Measurements from ENCODE around the gene LRP1B.
"Not testable (repeated sequence)": the region's sequence is repeated elsewhere in the genome, so short reads cannot be mapped to it uniquely, and the experiment has no call there.

Gene LRP1B

DNA sequence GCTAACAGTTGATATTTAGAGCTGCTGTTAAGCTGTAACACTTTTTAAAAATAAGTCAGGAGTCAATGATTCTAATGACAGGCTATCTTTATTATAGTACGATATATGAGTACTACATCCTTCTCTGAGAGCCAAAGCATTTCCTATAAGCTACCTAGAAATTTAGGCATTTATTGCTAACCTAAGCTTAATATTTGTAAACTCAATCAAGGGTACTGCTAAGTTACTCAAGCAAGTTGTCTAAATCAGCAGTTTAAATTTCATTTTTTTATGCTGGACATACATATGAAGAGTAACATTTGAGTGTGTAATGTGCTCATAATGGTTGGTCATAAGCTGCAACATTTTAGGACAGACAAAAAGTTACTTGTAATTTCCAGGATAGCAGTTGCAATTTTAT is 1774.1 kb downstream of the LRP1B start:
- DNase-seq: no peak

DNA sequence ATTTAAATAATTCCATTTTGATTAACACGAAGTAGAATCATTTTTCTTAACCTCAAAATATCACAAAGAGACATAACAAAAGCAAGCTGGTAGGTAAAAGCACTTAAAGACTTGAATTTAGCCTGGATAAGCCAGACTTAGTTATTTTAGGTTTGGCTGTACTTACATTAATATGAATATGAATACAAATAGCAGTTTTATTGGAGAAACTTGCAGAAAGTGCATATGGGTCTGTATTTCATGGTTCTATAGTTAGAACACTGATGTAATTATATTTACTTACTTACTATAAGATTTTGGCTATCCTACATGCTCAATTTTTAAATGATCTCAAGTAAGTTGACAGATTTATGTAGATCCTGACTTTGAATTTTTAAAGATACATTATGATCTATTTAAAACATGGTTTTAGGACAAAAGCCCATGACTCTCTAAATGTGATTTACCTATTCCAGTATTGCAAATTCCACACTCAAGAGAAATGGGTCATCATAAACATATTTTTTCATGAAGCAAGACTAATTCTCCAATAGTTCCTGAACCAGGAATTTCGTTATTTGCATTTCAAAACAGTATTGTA is 1775.2 kb downstream of the LRP1B start:
- DNase-seq: no peak

GRCh38 chr2:140354544-140354943 is 1776.3 kb downstream of the LRP1B start:
- DNase-seq: no peak

GRCh38 chr2:140353541-140353940 is 1777.3 kb downstream of the LRP1B start:
- DNase-seq: no peak

DNA sequence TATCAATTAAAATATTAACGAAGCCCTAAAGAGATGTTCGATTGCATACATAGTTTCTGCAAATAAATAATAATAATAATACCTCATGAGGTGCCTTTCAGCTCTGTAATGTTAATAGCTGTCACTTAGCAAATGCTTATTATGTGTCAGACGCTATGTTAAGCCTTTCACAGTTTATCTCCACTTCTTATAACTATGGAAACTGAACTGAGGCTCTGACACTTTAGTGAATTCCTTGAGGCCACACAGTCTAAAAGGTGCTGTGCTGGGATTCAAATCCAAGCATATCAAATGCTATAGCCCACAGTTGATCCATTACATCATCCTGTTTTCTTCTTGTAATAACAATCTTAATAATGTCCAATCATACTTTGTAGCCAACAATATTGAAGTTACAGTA is 1779.1 kb downstream of the LRP1B start:
- no peak for DNase-seq

DNA sequence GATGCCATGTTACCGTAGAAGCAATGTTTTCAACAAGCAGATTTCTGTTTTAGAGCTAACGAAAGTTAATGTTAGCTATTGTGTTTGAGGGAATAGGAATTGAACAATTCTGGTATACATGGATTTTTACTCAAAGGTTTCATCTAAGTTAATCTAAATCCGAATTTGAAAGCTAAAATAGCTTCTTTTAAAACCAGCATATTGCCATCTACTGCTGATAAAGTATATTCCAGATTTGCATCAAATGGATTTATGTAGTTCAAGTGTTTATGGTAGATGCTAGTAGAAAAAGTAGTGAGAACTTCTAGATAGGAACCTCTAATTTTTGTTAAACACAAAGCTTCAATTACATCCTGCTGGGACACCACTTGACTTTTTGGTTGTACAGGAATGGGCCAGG is 1781.1 kb downstream of the LRP1B start:
- DNase-seq: no peak

GRCh38 chr2:140348826-140349225 is 1782.0 kb downstream of the LRP1B start:
- no peak for DNase-seq

DNA sequence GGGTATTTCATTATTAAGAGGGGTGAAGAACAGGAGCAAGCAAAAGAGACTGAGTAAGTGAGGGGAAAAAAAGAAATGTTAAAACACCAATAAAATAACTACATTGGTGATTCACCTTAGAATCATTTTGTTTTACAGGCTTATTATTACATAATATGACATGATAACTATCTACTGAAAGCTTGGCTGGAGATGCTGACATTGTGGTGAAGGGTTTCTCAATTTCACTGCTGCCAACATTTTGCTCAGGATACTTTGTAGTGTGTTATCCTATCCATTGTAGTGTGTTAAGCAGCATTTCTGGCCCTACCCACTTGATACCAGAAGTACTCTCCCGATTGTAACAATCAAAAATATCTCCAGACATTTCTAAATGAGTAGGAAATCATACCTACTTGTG is 1786.0 kb downstream of the LRP1B start:
- DNase-seq: no peak

- not testable (repeated sequence) for DNase-seq
These were observed 1786.5 kb downstream of the LRP1B start for GRCh38 chr2:140344266-140344665.

DNA sequence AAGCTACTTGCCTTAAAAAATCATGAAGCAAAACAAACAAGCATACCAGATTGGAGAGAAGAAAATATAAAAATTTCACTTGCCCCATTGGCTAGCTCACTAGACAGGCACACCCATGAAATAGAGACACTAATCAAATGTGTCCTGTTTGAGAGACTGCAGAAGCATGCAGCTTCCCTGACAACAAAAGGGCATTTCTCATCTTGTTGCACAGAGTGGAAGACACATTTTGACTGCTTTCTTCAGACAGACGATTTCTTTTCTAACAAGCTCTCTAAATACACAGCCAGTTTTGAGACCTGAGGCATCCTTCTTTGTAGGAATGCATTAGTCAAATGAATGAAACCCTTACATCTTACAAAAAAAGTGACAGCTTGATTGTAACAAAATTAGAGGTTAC is 1792.0 kb downstream of the LRP1B start:
- no peak for DNase-seq

- no peak for DNase-seq
These were observed 1793.8 kb downstream of the LRP1B start for GRCh38 chr2:140337061-140337460.

- DNase-seq: no peak
These were observed 1814.5 kb downstream of the LRP1B start for GRCh38 chr2:140316345-140316744.

- DNase-seq: no peak
These were observed 1818.9 kb downstream of the LRP1B start for GRCh38 chr2:140311905-140312304.

DNA sequence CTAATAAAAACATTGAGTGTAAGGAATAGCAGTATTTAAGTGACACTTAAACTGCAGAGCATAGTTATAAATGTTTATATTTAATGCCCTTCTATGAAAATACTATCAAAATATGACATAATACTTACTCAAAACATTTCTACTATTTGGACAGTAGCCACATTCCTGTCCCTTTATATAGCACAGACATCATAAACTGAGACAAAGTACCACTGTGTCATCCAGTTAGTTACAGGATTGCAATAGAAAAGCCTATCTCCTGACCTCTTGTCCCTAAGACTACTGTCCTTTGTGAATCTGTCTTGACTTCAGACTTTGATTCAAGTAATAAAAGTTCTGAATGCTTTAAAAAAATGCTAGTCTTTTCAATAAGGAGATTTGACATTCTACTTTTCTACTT is 1822.1 kb downstream of the LRP1B start:
- no peak for DNase-seq

GRCh38 chr2:140307532-140307931 is 1823.3 kb downstream of the LRP1B start:
- DNase-seq: no peak

GRCh38 chr2:140295767-140296166 is 1835.0 kb downstream of the LRP1B start:
- no peak for DNase-seq

- no peak for DNase-seq
These were observed 1842.1 kb downstream of the LRP1B start for GRCh38 chr2:140288726-140289125.

- no peak for DNase-seq
These were observed 1842.6 kb downstream of the LRP1B start for GRCh38 chr2:140288213-140288612.

DNA sequence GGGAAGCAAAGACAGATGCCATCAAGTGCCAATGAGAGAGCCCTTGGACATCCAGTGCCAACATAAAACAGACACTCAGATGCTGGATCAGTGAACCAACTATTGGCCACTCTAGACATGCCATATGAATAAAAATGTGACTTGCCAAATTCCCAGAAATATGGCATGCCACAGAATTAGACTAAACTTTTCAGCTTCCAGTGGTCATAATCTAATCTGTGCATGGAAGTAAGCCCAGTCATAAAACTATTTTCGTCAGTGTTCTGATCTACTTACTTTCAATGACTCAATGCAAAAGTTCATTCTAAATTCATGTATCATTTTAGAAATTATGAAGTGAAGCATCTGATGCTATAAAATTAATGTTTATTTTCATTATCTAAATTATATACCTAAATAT is 1844.4 kb downstream of the LRP1B start:
- no peak for DNase-seq

DNA sequence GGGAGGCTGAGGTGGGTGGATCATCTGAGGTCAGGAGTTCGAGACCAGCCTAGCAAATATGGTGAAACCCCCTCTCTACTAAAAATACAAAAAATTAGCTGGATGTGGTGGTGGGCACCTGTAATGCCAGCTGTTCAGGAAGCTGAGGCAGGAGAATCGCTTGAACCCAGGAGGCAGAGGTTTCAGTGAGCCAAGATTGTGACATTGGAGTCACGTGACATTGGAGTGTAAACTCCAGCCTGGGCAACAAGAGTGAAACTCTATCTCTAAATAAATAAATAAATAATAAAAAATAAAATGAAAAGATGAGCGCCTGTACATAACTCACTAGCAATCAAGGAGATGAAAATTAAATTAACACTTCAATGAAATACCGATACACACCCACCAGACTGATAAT is 1853.5 kb downstream of the LRP1B start:
- DNase-seq: not testable (repeated sequence)

GRCh38 chr2:140276661-140277060 is 1854.2 kb downstream of the LRP1B start:
- no peak for DNase-seq

DNA sequence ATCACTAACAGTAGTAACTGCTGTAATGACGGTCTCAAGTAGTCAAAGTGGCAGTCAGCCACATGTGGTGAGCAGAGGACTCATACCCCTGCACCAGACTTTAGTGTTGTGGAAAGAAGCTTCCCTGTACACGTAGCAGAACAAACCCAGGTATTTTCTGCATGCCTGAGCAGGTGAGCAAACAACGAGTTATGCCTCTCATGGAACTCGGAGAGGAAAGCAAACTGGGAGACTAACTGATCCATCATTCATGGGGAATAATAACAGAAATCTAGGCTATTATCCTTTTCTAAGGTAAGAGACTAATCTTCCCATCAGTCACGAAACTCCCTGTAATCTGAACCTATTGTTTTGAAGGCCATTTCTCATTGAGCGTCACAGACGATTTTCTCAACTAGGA is 1855.4 kb downstream of the LRP1B start:
- no peak for DNase-seq

DNA sequence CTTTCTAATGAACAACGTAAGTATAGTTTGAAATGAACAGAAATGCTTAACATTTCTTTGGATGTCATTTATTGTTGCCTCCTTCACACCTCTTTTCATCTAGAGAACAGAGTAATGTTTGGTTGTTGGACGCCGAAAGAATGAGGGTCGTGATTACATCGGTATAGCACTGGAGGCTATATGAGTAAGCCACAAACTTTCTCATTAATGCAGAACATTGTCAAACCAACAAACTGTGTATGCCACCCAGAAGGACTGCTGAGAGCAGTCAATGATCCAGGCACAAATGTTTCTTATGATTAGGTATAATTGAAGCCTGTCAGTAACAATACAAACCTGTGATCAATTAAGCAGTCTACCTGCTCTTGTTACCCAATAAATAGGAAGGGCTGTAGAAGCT is 1855.9 kb downstream of the LRP1B start:
- DNase-seq: no peak

DNA sequence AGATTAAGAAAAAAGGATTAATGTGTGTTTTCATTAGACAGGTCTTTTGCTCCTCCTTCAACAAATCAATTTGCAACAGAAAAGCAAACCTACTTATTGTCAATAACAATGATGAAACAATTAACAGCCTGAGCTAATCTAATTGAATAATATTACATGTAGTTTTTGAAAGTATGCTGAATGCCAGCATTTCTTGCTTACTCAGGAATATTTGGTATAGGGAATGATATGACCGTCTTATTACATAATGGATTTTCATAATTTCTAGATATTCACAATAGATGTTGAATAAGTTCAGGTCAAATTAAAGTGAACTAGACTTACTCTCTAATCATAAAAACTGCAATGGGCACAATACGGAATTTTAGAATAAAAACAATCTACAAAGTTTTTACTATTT is 1856.9 kb downstream of the LRP1B start:
- no peak for DNase-seq

- DNase-seq: no peak
These were observed 1857.4 kb downstream of the LRP1B start for GRCh38 chr2:140273408-140273807.

- DNase-seq: no peak
These were observed 1860.6 kb downstream of the LRP1B start for GRCh38 chr2:140270224-140270623.
